ENCODE results near the gene PVALEF. TPM values are rescaled to one million over a fixed set of nuclear protein-coding genes. Genes with fewer than 3 reads are reported as not detected.

Gene PVALEF
- total RNA-seq, 4 donors from 2014 or later = not detected

DNA sequence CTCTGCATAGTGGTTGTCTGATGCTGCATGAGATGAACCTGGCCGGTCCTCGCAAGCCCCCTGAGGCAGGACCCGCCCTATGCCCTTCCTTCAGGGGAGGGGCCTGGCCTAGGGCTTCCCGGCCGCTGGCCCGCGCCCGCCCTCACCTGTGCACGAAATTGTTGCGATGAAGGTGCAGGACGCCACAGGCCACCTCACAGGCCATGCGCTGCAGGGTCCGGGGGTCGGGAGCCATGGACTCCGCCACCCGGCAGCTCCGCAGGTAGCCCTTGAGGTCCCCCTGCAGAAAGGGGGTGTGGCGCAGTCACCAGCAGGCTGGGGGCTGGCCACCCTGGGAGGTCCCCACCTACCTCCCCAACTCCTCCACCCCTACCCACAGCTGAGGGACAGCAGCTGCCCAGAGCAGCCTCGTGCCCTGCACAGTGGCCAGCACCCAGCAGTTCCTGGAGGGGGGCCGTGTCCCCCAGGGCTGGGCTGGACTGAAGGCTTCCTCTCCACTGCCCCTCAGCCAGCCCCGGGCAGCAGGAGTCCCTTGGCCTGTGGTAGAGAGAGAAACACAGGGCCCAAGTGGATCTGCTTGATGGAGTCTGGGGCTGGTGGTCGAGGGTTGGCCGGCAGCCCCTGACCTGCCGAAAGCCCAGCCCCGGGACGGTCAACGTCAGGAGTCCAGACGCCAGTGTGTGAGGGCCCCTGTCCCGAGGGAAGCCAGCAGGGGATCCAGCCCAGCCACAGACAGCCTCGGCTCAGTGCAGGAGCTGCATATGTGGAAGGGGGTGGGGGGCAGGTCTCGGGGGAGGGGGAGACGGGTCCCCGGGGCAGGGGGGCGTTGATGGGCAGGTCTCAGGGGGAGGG lies 38.8 kb upstream of the PVALEF start:
- TF ChIP-seq, protein P1, sequence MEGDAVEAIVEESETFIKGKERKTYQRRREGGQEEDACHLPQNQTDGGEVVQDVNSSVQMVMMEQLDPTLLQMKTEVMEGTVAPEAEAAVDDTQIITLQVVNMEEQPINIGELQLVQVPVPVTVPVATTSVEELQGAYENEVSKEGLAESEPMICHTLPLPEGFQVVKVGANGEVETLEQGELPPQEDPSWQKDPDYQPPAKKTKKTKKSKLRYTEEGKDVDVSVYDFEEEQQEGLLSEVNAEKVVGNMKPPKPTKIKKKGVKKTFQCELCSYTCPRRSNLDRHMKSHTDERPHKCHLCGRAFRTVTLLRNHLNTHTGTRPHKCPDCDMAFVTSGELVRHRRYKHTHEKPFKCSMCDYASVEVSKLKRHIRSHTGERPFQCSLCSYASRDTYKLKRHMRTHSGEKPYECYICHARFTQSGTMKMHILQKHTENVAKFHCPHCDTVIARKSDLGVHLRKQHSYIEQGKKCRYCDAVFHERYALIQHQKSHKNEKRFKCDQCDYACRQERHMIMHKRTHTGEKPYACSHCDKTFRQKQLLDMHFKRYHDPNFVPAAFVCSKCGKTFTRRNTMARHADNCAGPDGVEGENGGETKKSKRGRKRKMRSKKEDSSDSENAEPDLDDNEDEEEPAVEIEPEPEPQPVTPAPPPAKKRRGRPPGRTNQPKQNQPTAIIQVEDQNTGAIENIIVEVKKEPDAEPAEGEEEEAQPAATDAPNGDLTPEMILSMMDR (IDR thresholded peaks at IDR 0.05) = no peak
- TF ChIP-seq POLR2A (IDR thresholded peaks at IDR 0.05) = no peak
- Histone ChIP-seq H3K27ac (no peak overlapping the region), H3K36me3 (no peaks in the 10 kb centered on the region), H3K9me3 (no peaks in the 10 kb centered on the region), H3K27me3 (no peaks in the 10 kb centered on the region), H3K4me1 (no peaks in the 10 kb centered on the region), H3K4me3 (replicated peaks in 1 of 3) (no peak overlapping the region)
- intact Hi-C loops (cut with DNase I) = no loop called here
- 85 to 89% methylated on average over 11 to 13 of the region's 34 CpGs for WGBS, 2 donors
- no peak for DNase-seq

DNA sequence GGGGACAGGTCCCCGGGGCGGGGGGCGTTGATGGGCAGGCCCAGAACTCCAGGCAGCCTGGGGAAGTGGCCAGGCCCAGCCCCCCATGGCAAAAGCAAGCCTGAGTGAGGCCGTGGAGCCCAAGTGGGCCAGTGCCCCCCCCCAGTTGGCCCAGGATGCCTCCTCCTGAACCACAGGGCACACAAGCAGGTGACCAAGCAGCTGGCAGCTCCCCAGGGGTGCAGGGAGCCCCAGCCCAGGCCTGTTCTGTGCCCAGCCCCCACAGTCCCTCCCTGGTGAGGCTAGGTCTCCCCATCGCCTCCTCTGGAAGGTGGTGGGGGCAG lies 38.2 kb upstream of the PVALEF start:
- Histone ChIP-seq H3K27me3 (no peaks in the 10 kb centered on the region), H3K27ac (no peak overlapping the region), H3K9me3 (no peaks in the 10 kb centered on the region), H3K36me3 (no peaks in the 10 kb centered on the region), H3K4me3 (replicated peaks in 1 of 3) (no peak overlapping the region), H3K4me1 (no peaks in the 10 kb centered on the region)
- intact Hi-C loops (cut with DNase I) = no loop called here
- DNase-seq = no peak
- no CpG with 5 or more reads among the region's 5 CpGs for WGBS, 2 donors
- TF ChIP-seq, protein P1 (IDR thresholded peaks at IDR 0.05) = no peak
- TF ChIP-seq POLR2A (IDR thresholded peaks at IDR 0.05) = no peak

DNA sequence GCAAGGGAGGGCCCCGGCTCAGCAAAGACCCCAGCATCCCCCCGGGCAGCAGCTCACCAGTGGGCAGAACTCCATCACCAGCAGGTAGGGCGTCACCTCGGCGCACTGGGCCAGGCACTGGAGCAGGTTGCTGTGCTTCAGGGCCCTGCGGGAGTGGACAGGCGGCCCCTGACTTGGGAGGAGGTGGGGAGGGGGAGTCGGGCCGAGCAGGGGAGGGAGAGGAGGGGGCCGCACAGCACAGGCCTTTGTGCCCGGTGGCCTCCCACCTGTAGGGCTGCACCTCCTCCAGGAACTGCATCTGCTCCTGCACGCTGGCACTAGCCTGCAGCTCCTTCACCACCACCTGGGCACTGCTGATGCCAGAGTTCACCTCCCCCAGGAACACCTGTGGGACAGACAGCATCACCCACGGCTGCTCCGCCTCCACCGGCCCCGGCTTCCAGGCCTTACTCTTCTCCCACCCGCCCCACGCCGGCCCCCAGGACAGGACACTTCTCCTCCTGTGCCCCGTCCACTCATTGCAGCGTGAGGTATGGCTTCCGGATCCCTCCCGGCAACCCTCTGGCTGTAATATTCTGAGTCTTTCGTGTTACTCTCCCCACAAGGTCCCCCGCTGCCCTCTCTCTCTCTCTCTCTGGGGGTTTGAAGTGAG lies 37.7 kb upstream of the PVALEF start:
- TF ChIP-seq POLR2A (IDR thresholded peaks at IDR 0.05) = no peak
- TF ChIP-seq, protein P1 (IDR thresholded peaks at IDR 0.05) = no peak
- WGBS, 2 donors = 81 to 92% methylated on average over 16 to 19 of the region's 25 CpGs

DNA sequence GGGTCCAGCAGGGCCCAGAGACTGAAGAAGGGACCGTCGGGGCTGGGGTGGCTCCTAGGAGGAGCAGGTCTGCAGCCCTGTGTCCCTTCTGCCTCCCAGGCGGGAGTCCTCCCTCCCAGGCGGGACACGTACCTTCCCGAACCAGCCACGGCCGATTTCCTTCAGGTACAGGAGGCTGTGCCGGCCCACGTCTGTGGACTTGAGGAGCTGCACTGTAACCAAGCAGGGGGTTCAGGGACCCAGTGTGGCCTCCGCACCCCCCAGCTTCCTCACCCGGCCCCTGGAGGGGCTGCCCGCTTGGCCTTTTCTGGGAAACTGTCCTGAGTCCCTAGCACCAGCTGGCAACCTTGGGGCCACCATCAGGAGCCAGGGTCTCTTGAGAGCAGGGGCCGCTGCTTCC lies 37.0 kb upstream of the PVALEF start:
- no peak overlapping the region for H3K4me3 ChIP-seq (replicated peaks in 1 of 3)
- H3K36me3 ChIP-seq = no peaks in the 10 kb centered on the region
- TF ChIP-seq, protein P1 (IDR thresholded peaks at IDR 0.05) = no peak
- no peak for TF ChIP-seq POLR2A (IDR thresholded peaks at IDR 0.05)
- DNase-seq = no peak
- intact Hi-C loops (cut with DNase I) = no loop called here
- H3K27me3 ChIP-seq = no peaks in the 10 kb centered on the region
- 93 to 94% methylated on average over 8 to 12 of the region's 14 CpGs for WGBS, 2 donors
- H3K27ac ChIP-seq = no peak overlapping the region
- H3K9me3 ChIP-seq = no peaks in the 10 kb centered on the region
- no peaks in the 10 kb centered on the region for H3K4me1 ChIP-seq

More for the DNA sequence above, 37.7 kb upstream of the PVALEF start:
- no peak for DNase-seq
- Histone ChIP-seq H3K27ac (no peak overlapping the region), H3K4me3 (replicated peaks in 1 of 3) (no peak overlapping the region), H3K9me3 (no peaks in the 10 kb centered on the region), H3K36me3 (no peaks in the 10 kb centered on the region), H3K27me3 (no peaks in the 10 kb centered on the region), H3K4me1 (no peaks in the 10 kb centered on the region)
- intact Hi-C loops (cut with DNase I) = no loop called here

DNA sequence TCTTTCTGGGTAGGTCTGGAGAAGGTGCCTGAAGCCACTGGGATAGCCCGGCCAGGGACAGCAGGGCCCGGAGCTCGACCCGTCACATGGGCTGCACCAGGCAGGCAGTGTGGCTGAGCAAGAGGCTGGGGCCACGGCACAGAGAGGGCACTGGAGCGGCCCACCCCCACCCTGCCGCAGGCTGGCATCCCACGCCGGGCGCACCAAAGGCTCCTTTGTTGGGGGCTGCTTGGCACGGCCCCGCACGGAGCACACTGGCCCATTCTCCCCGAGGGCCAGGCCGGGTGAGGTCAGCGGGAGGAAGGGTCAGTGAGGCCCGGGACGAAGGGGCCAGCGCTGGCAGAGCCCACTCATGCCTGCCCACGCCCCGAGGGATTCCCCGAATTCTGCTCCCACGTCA lies 36.5 kb upstream of the PVALEF start:
- Histone ChIP-seq H3K27ac (no peak overlapping the region), H3K36me3 (no peaks in the 10 kb centered on the region), H3K4me1 (no peaks in the 10 kb centered on the region), H3K27me3 (no peaks in the 10 kb centered on the region), H3K9me3 (no peaks in the 10 kb centered on the region), H3K4me3 (replicated peaks in 1 of 3) (no peak overlapping the region)
- TF ChIP-seq POLR2A (IDR thresholded peaks at IDR 0.05) = no peak
- TF ChIP-seq, protein P1 (IDR thresholded peaks at IDR 0.05) = no peak
- no peak for DNase-seq
- intact Hi-C loops (cut with DNase I) = no loop called here
- WGBS, 2 donors = 80 to 90% methylated on average over 2 to 8 of the region's 23 CpGs
